Nephron progenitor cell (in vitro differentiated cells): ENCODE measurements around the gene EPHB1.

Source experiments
- DNase-seq: peaks from one replicate; pipeline ENCODE4 v3.0.0; 2021
- H3K27ac Mint-ChIP-seq: 2 replicates; pipeline ENCODE4 v1.8.0; 2021; ENCODE audit warnings: mild to moderate bottlenecking, moderate library complexity, mixed read lengths
- H3K27me3 Mint-ChIP-seq: 2 replicates; pipeline ENCODE4 v1.8.0; 2021; ENCODE audit warnings: mild to moderate bottlenecking, low read depth, mixed read lengths; ENCODE audit not compliant: poor library complexity
- H3K36me3 Mint-ChIP-seq: 2 replicates; pipeline ENCODE4 v1.8.0; 2021; ENCODE audit warnings: low read depth, mixed read lengths
- H3K4me1 Mint-ChIP-seq: 2 replicates; pipeline ENCODE4 v1.8.0; 2021; ENCODE audit warnings: mixed read lengths
- H3K4me3 Mint-ChIP-seq: 2 replicates; pipeline ENCODE4 v1.8.0; 2021; ENCODE audit warnings: mild to moderate bottlenecking, moderate library complexity, mixed read lengths
- H3K9me3 Mint-ChIP-seq: 2 replicates; pipeline ENCODE4 v1.8.0; 2021; ENCODE audit warnings: mild to moderate bottlenecking, moderate library complexity, mixed read lengths
- TF ChIP-seq, protein P1 (sequence below): fragments of 200-600 bp; sonication (generic); IDR thresholded peaks from 2 replicates; pipeline ENCODE4 v1.5.0; 2021; ENCODE audit warnings: antibody characterized with exemption

EPHB1 gene

GRCh38 chr3:135133905-135134683 is 339.0 kb downstream of the EPHB1 start:
- H3K4me3 Mint-ChIP-seq, result no peak overlapping the region
- H3K27me3 Mint-ChIP-seq, result peaks cover 14% of the 10 kb centered on the region
- no peaks in the 10 kb centered on the region for H3K4me1 Mint-ChIP-seq
- H3K27ac Mint-ChIP-seq, result no peak overlapping the region
- TF ChIP-seq, protein P1, sequence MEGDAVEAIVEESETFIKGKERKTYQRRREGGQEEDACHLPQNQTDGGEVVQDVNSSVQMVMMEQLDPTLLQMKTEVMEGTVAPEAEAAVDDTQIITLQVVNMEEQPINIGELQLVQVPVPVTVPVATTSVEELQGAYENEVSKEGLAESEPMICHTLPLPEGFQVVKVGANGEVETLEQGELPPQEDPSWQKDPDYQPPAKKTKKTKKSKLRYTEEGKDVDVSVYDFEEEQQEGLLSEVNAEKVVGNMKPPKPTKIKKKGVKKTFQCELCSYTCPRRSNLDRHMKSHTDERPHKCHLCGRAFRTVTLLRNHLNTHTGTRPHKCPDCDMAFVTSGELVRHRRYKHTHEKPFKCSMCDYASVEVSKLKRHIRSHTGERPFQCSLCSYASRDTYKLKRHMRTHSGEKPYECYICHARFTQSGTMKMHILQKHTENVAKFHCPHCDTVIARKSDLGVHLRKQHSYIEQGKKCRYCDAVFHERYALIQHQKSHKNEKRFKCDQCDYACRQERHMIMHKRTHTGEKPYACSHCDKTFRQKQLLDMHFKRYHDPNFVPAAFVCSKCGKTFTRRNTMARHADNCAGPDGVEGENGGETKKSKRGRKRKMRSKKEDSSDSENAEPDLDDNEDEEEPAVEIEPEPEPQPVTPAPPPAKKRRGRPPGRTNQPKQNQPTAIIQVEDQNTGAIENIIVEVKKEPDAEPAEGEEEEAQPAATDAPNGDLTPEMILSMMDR, result no peak
- no peak for DNase-seq
- H3K9me3 Mint-ChIP-seq, result no peaks in the 10 kb centered on the region
- H3K36me3 Mint-ChIP-seq, result no peaks in the 10 kb centered on the region

DNA sequence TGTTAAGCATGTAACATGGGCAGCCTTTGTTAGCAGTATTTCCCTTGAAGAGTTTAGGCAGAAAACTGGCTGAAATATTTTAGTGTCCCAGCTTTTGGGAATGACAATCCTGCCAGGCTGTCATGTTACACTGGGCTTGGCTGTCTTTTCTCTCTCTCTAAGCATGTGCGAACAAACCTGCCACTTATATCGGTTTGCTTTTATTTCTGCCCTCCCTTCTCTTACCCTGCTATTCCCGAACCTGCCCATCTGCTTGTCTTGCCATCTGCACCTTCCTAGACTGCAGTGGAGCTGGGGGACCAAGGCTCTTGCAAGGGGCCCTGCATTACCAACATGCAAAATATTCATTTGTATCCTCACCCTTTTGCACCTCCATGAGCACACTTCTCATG is 339.6 kb downstream of the EPHB1 start:
- no peaks in the 10 kb centered on the region for H3K36me3 Mint-ChIP-seq
- TF ChIP-seq, protein P1, result no peak
- no peaks in the 10 kb centered on the region for H3K4me1 Mint-ChIP-seq
- no peaks in the 10 kb centered on the region for H3K9me3 Mint-ChIP-seq
- no peak overlapping the region for H3K27ac Mint-ChIP-seq
- DNase-seq, result no peak
- H3K27me3 Mint-ChIP-seq, result peaks cover 12% of the 10 kb centered on the region
- H3K4me3 Mint-ChIP-seq, result no peak overlapping the region

DNA sequence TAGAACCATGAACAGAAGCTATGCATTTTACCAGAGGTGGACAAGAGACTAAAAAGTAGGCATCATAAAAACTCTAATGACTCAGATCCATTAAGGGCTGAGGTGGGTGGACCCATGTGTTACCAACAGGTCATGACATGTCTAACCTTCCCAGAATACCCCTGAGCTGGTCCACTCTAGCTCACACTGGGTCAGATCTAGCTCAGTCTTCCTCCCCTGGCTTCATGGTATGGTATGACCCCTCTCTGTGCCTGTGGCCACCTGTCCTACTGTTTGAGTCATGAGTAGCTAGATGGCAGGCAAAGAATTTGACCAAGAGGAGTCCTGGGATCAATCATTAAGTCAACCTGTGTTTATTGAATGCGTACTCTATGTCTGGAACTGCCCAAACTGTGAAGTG is 340.4 kb downstream of the EPHB1 start:
- H3K27me3 Mint-ChIP-seq, result peaks cover 13% of the 10 kb centered on the region
- TF ChIP-seq, protein P1, result no peak
- H3K27ac Mint-ChIP-seq, result no peak overlapping the region
- no peak overlapping the region for H3K4me3 Mint-ChIP-seq
- H3K36me3 Mint-ChIP-seq, result no peaks in the 10 kb centered on the region
- H3K9me3 Mint-ChIP-seq, result no peaks in the 10 kb centered on the region
- H3K4me1 Mint-ChIP-seq, result no peaks in the 10 kb centered on the region
- no peak for DNase-seq

- TF ChIP-seq, protein P1, result no peak
- H3K4me3 Mint-ChIP-seq, result no peak overlapping the region
- H3K27ac Mint-ChIP-seq, result no peak overlapping the region
- no peak for DNase-seq
- H3K36me3 Mint-ChIP-seq, result no peaks in the 10 kb centered on the region
- H3K9me3 Mint-ChIP-seq, result no peaks in the 10 kb centered on the region
- peaks cover 10% of the 10 kb centered on the region for H3K27me3 Mint-ChIP-seq
- peaks cover 10% of the 10 kb centered on the region for H3K4me1 Mint-ChIP-seq
Observed at GRCh38 chr3:135136361-135137100, 341.5 kb downstream of the EPHB1 start.

- no peak overlapping the region for H3K27ac Mint-ChIP-seq
- TF ChIP-seq, protein P1, result no peak
- DNase-seq, result no peak
- peaks cover 15% of the 10 kb centered on the region for H3K27me3 Mint-ChIP-seq
- peaks cover 12% of the 10 kb centered on the region for H3K4me1 Mint-ChIP-seq
- no peaks in the 10 kb centered on the region for H3K9me3 Mint-ChIP-seq
- H3K36me3 Mint-ChIP-seq, result no peaks in the 10 kb centered on the region
- H3K4me3 Mint-ChIP-seq, result no peak overlapping the region
Observed at GRCh38 chr3:135137296-135137695, 342.2 kb downstream of the EPHB1 start.
